NCI-H1694 (cell line): ENCODE results near the gene DOCK2.
"Not testable (repeated sequence)": the region's sequence is repeated elsewhere in the genome, so short reads cannot be mapped to it uniquely, and the experiment has no call there.

Source experiments
- DNase-seq: peaks from one replicate; lab custom pipeline; 2025; lab: John Stamatoyannopoulos, UW

Gene DOCK2

GRCh38 chr5:169637549-169638121, 560 bp downstream of the DOCK2 start:
- no peak for DNase-seq

GRCh38 chr5:169641253-169641652, 4.2 kb downstream of the DOCK2 start:
- no peak for DNase-seq

GRCh38 chr5:169646856-169647255, 9.8 kb downstream of the DOCK2 start:
- DNase-seq, result no peak

- DNase-seq, result no peak
Measured at GRCh38 chr5:169647566-169647965, 10.5 kb downstream of the DOCK2 start.

- DNase-seq, result peak; percentile 4
Measured at GRCh38 chr5:169648725-169649310, 11.7 kb downstream of the DOCK2 start.

GRCh38 chr5:169649486-169649885, 12.4 kb downstream of the DOCK2 start:
- DNase-seq, result no peak

GRCh38 chr5:169650701-169651331, 13.7 kb downstream of the DOCK2 start:
- DNase-seq, result no peak

GRCh38 chr5:169651526-169651925, 14.5 kb downstream of the DOCK2 start:
- DNase-seq, result no peak

GRCh38 chr5:169652057-169652456, 15.0 kb downstream of the DOCK2 start:
- DNase-seq, result no peak

- DNase-seq, result no peak
Measured at GRCh38 chr5:169653091-169653490, 16.0 kb downstream of the DOCK2 start.

- no peak for DNase-seq
Measured at GRCh38 chr5:169655353-169655752, 18.3 kb downstream of the DOCK2 start.

GRCh38 chr5:169656125-169656901, 19.2 kb downstream of the DOCK2 start:
- DNase-seq, result no peak

GRCh38 chr5:169657127-169657526, 20.1 kb downstream of the DOCK2 start:
- no peak for DNase-seq

GRCh38 chr5:169662451-169662850, 25.4 kb downstream of the DOCK2 start:
- DNase-seq, result not testable (repeated sequence)

- no peak for DNase-seq
Measured at GRCh38 chr5:169663537-169663936, 26.5 kb downstream of the DOCK2 start.

GRCh38 chr5:169666365-169666764, 29.3 kb downstream of the DOCK2 start:
- DNase-seq, result no peak

- peak; percentile 89 for DNase-seq
Measured at GRCh38 chr5:169667896-169668674, 31.0 kb downstream of the DOCK2 start.

- DNase-seq, result no peak
Measured at GRCh38 chr5:169668732-169669131, 31.7 kb downstream of the DOCK2 start.

- DNase-seq, result no peak
Measured at GRCh38 chr5:169670769-169671525, 33.9 kb downstream of the DOCK2 start.

- no peak for DNase-seq
Measured at GRCh38 chr5:169682026-169682425, 45.0 kb downstream of the DOCK2 start.

- peak; percentile 42 for DNase-seq
Measured at GRCh38 chr5:169686137-169686536, 49.1 kb downstream of the DOCK2 start.
